Large intestine (tissue), 3 donors: ENCODE results near the gene GTF2A1. TPM values are rescaled to one million over a fixed set of nuclear protein-coding genes. Genes with fewer than 3 reads are reported as not detected.
"Not testable (repeated sequence)": the region's sequence is repeated elsewhere in the genome, so short reads cannot be mapped to it uniquely, and the experiment has no call there.

Experiments used
- DNase-seq, 2 donors: peaks; one replicate each; pipeline versions ENCODE4 v3.0.0 to v3.0.0-alpha.2; 2013
- H3K27ac ChIP-seq: one replicate; pipeline ENCODE4 v1.5.1; 2013; ENCODE audit warnings: low read length
- H3K27me3 ChIP-seq: 2 replicates; pipeline ENCODE4 v1.6.1; 2013; ENCODE audit warnings: low read length; ENCODE audit not compliant: control insufficient read depth, insufficient read depth
- H3K36me3 ChIP-seq: 2 replicates; pipeline ENCODE4 v1.6.1; 2013; ENCODE audit warnings: low read length; ENCODE audit not compliant: control insufficient read depth, insufficient read depth
- H3K4me1 ChIP-seq: one replicate; pipeline ENCODE4 v1.6.1; 2013; ENCODE audit warnings: low read length; ENCODE audit not compliant: control insufficient read depth, insufficient read depth
- H3K4me3 ChIP-seq: one replicate; pipeline ENCODE4 v1.5.1; 2013; ENCODE audit warnings: low read length
- H3K9me3 ChIP-seq: one replicate; pipeline ENCODE4 v1.6.1; 2013; ENCODE audit warnings: mild to moderate bottlenecking, low read depth, low read length, moderate library complexity; ENCODE audit not compliant: control insufficient read depth
- WGBS: methylation state at CpG from one replicate; pipeline ENCODE4 v1.1.5; 2013; ENCODE audit warnings: low lambda C conversion rate; ENCODE audit not compliant: insufficient coverage; 5-methylcytosine and 5-hydroxymethylcytosine counted together
- polyA plus RNA-seq: library from polyadenylated mRNA; unstranded; fragments of 120-200 nt; gene quantifications from one replicate; pipeline ENCODE4 v1.2.1, GENCODE V29; 2013

Gene GTF2A1
- polyA plus RNA-seq, 1 donor: 20.7 TPM

DNA sequence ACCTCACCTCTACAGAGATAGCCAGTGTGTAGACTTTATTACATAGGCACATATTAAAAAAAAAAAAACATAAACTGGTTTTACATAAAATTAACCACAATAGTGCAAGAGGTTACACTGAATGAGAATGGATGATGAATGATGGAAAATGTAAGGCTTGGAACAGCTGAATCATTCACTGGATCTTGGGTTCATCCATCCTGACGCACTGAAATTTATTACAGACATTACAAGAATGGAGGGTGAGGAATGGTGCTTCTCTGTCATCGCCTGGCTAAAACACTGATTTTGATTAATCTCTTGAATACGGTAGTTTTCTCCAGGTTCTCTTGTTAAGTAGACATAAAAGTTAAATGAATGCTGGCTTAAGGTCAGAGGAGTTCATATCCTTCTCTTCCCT lies 40.0 kb upstream of the GTF2A1 start:
- no peaks in the 10 kb centered on the region for H3K9me3 ChIP-seq
- WGBS: no CpG with 5 or more reads among the region's 3 CpGs
- peaks cover 5% of the 10 kb centered on the region for H3K36me3 ChIP-seq
- H3K4me3 ChIP-seq: no peak overlapping the region
- H3K27ac ChIP-seq: no peak overlapping the region
- DNase-seq: no peak
- H3K4me1 ChIP-seq: no peaks in the 10 kb centered on the region
- H3K27me3 ChIP-seq: no peaks in the 10 kb centered on the region

DNA sequence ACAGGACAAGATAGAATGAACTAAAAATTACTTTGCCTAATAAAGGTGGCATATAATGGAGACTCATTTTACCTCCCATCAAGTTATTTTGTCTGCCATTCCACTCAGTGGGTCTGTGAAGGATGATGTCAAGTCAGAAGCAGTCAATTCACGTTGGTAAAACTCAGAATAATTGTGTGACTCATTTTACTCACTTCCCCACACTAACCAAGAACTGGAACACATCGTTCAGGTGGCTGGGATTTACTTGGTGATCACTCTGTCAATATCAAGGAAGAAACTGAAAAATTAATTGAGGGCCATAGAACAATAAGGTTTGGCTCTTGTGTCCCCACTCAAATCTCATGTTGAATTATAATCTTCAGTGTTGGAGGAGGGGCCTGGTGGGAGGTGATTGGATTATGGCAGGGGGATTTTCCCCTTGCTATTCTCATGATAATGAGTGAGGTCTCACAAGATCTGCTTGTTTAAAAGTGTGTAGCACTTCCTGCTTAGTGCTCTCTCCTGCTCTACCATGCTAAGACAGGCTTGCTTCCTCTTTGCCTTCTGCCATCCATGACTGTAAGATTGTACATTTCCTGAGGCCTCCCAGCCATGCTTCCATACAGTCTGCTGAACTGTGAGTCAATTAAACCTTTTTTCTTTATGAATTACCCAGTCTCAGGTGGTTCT lies 35.7 kb upstream of the GTF2A1 start:
- DNase-seq: no peak
- no CpG with 5 or more reads among the region's 2 CpGs for WGBS
- Histone ChIP-seq H3K4me3 (no peak overlapping the region), H3K27me3 (no peaks in the 10 kb centered on the region), H3K4me1 (no peaks in the 10 kb centered on the region), H3K27ac (no peak overlapping the region), H3K9me3 (no peaks in the 10 kb centered on the region), H3K36me3 (peaks cover 5% of the 10 kb centered on the region)

DNA sequence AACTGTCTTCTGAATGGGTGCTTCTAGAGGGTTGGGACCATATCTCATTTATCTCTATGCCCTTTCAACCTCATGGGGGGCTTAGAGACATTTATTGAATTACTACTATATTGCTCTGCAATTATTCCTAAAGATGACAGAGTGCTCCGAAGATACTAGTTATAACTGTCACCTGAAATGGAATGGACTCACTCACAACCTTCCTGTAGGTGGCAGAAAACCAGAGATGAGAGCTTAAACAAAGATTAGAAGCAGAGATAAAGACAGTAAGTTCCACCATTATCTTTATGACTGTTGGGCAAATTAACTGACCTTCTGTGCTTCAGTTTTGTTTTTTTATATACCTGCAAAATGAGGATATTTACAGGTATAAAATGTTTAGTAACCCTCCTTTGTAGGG lies 31.5 kb upstream of the GTF2A1 start:
- no peak for DNase-seq
- Histone ChIP-seq H3K4me3 (no peak overlapping the region), H3K9me3 (no peaks in the 10 kb centered on the region), H3K27ac (no peak overlapping the region), H3K27me3 (no peaks in the 10 kb centered on the region), H3K36me3 (no peaks in the 10 kb centered on the region), H3K4me1 (no peaks in the 10 kb centered on the region)
- WGBS: no CpG with 5 or more reads among the region's 1 CpG

DNA sequence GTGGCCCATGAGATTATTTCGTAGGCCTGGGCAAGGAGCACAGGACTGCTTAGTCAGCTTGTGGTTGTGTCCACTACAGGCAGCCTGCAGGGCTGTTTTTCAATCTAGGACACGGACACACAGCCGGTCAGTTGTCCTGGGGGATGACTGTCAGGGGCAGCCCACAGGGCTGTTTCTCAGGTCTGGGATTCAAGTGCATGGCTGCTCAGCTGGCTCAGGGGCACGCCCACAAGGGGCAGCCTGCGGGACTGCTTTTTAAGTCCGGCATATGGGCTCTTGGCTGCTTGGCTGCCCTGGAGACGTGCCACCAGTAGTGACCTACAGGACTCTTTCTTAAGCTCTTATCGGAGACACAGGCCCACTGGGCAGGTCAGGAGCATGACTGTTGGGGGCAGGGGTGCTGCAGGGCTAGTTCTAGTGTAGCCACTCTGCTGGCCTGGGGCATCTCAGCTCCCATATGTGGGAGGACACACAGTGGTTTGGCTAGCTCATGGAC lies 26.6 kb upstream of the GTF2A1 start:
- Histone ChIP-seq H3K9me3 (peaks cover 8% of the 10 kb centered on the region), H3K27ac (no peak overlapping the region), H3K36me3 (no peaks in the 10 kb centered on the region), H3K4me3 (no peak overlapping the region), H3K4me1 (no peaks in the 10 kb centered on the region), H3K27me3 (no peaks in the 10 kb centered on the region)
- DNase-seq: no peak
- no CpG with 5 or more reads among the region's 8 CpGs for WGBS

DNA sequence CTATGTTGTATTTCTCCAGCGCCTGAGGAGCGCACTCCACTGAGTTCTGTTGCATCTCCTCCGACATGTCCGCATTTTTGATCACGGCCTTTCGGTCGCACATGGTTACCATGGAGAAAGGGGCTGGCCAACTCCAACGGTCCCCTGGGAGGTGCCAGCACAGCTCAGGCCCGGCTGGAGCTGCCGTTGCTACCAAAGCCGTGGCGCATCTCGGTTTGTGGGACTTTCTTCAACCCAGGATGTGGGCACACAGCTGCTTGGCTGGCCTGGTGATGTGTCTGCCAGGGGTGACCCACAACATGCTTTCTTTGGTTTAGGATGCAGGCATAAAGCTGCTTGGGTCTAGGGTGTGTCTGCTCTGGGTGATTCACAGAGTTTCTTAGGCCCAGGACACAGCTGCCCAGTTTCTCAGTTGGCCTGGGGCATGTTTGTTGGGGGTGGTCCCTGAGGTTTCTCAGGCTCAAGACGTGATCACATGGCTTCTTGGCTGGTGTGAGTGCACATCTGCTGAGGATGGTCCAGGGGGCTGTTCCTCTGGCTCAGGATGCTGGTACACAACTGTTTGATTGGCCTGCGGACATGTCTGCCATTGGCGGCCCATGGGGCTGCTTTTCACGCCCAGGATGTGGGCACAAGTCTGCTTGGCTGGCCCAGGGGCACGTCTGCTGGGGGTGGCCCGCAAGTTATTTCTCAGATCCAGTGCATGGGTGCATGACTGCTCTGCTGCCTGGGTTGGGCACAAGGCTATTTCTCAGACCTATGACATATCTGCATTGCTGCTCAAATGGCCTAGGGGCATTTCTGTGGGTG lies 25.9 kb upstream of the GTF2A1 start:
- WGBS: no CpG with 5 or more reads among the region's 19 CpGs
- DNase-seq: no peak
- peaks cover 8% of the 10 kb centered on the region for H3K9me3 ChIP-seq
- no peaks in the 10 kb centered on the region for H3K36me3 ChIP-seq
- no peaks in the 10 kb centered on the region for H3K27me3 ChIP-seq
- no peak overlapping the region for H3K27ac ChIP-seq
- H3K4me1 ChIP-seq: no peaks in the 10 kb centered on the region
- H3K4me3 ChIP-seq: no peak overlapping the region

DNA sequence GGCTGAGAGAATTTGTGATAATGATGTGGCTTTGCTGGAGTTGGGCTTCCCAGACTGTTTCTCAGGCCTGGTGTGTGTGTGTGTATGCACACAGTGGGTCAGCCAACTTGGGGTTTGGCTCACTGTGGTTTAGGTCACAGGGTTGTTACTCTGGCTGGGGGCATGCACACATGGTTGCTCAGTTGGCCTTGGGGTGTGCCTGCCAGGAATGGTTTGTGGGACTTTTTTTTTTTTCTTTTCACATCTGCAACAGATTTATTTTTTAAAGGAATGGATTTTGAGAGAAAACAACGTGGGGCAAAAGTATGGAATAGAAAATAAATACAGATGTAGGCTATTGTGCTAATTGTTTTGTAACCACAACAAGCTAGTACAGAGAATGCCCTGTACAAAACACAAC lies 25.0 kb upstream of the GTF2A1 start:
- Histone ChIP-seq H3K4me3 (no peak overlapping the region), H3K36me3 (no peaks in the 10 kb centered on the region), H3K27me3 (no peaks in the 10 kb centered on the region), H3K4me1 (no peaks in the 10 kb centered on the region), H3K27ac (no peak overlapping the region), H3K9me3 (peaks cover 8% of the 10 kb centered on the region)
- 40% methylated on average over 1 of the region's 1 CpG for WGBS
- DNase-seq: no peak

DNA sequence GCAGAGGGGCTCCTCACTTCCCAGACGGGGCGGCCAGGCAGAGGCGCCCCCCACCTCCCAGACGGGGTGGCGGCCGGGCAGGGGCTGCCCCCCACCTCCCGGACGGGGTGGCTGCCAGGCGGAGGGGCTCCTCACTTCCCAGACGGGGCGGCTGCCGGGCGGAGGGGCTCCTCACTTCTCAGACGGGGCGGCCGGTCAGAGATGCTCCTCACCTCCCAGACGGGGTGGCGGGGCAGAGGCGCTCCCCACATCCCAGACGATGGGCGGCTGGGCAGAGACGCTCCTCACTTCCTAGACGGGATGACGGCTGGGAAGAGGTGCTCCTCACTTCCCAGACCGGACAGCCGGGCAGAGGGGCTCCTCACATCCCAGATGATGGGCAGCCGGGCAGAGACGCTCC lies 23.7 kb upstream of the GTF2A1 start:
- not testable (repeated sequence) for DNase-seq, H3K4me1 ChIP-seq, H3K27me3 ChIP-seq, H3K4me3 ChIP-seq, H3K27ac ChIP-seq, H3K36me3 ChIP-seq, H3K9me3 ChIP-seq
- no CpG with 5 or more reads among the region's 28 CpGs for WGBS

DNA sequence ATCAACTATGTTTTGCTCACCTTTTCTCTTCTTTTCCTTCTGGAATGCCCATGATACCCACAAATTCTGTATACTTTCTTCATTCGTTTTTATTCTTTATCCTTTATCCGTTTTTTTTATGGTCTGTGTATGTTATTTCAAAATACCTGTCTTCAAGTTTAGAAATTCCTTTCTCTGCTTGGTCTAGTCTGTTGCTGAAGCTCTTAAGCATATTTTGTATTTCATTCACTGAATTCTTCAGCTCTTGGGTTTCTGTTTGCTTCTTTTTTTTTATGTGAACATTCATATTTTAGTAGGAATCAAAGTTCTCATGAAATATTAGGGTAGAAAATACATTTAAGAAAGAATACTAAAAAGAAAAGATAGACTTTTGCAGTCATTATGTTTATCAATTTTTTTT lies 22.7 kb upstream of the GTF2A1 start:
- no peak overlapping the region for H3K27ac ChIP-seq
- 95% methylated on average over 2 of the region's 2 CpGs for WGBS
- H3K4me3 ChIP-seq: no peak overlapping the region
- H3K36me3 ChIP-seq: no peaks in the 10 kb centered on the region
- DNase-seq: no peak
- H3K4me1 ChIP-seq: no peaks in the 10 kb centered on the region
- no peaks in the 10 kb centered on the region for H3K27me3 ChIP-seq
- H3K9me3 ChIP-seq: peaks cover 8% of the 10 kb centered on the region

DNA sequence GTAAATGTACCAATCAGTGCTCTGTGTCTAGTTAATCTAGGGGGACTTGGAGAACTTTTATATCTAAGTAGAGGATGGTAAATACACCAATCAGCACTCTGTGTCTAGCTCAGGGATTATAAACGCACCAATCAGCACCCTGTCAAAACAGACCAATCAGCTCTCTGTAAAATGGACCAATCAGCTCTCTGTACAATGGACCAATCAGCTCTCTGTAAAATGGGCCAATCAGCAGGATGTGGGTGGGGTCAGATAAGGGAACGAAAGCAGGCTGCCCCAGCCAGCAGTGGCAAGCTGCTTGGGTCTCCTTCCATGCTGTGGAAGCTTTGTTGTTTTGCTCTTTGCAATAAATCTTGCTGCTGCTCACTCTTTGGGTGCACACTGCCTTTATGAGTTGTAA lies 16.1 kb upstream of the GTF2A1 start:
- DNase-seq, H3K27ac ChIP-seq, H3K36me3 ChIP-seq, H3K27me3 ChIP-seq, H3K4me3 ChIP-seq, H3K4me1 ChIP-seq, H3K9me3 ChIP-seq: not testable (repeated sequence)
- no CpG with 5 or more reads among the region's 2 CpGs for WGBS

DNA sequence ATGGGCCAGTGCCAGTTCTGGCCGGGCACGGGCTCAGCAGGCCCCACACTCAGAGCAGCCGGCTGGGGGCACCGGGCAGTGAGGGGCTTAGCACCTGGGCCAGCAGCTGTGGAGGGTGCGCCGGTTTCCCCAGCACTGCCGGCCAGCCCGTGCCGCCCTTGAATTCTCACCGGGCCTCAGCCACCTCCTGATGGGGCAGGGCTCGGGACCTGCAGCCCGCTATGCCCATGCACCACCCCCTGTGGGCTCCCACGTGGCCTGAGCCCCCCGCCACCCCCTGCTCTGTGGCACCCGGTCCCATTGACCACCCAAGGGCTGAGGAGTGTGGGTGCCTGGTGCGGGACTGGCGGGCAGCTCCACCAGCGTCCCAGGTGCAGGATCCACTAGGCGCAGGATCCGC lies 15.4 kb upstream of the GTF2A1 start:
- DNase-seq: no peak
- Histone ChIP-seq H3K27me3 (no peaks in the 10 kb centered on the region), H3K9me3 (peaks cover 5% of the 10 kb centered on the region), H3K36me3 (no peaks in the 10 kb centered on the region), H3K4me3 (no peak overlapping the region), H3K27ac (no peak overlapping the region), H3K4me1 (no peaks in the 10 kb centered on the region)
- WGBS: no CpG with 5 or more reads among the region's 20 CpGs
